Effector memory CD4-positive, alpha-beta T cell (primary cell): Measurements from ENCODE around the gene DOCK2.
"Not testable (repeated sequence)": the region's sequence is repeated elsewhere in the genome, so short reads cannot be mapped to it uniquely, and the experiment has no call there.

ENCODE experiments used
- DNase-seq, 3 donors: peaks; one replicate each; pipeline ENCODE4 v3.0.0-alpha.2; 2020
- H3K27ac ChIP-seq: 2 replicates; pipeline ENCODE4 v1.7.0; 2013; ENCODE audit warnings: mild to moderate bottlenecking, low read length, moderate library complexity; ENCODE audit not compliant: insufficient read depth, poor library complexity, severe bottlenecking
- H3K27me3 ChIP-seq: replicated peaks from 2 replicates; pipeline ENCODE4 v1.7.0; 2013; ENCODE audit warnings: mild to moderate bottlenecking, low read length; ENCODE audit not compliant: insufficient read depth, control insufficient read depth, poor library complexity, severe bottlenecking
- H3K36me3 ChIP-seq: 2 replicates; pipeline ENCODE4 v1.7.0; 2013; ENCODE audit warnings: mild to moderate bottlenecking, low read length, moderate library complexity; ENCODE audit not compliant: control insufficient read depth, insufficient read depth
- H3K4me1 ChIP-seq: 2 replicates; pipeline ENCODE4 v1.7.0; 2013; ENCODE audit warnings: low read length, mild to moderate bottlenecking; ENCODE audit not compliant: control insufficient read depth, insufficient read depth, poor library complexity, severe bottlenecking
- H3K4me3 ChIP-seq: 2 replicates; pipeline ENCODE4 v1.7.0; 2013; ENCODE audit warnings: low read length, low read depth, mild to moderate bottlenecking; ENCODE audit not compliant: insufficient read depth, poor library complexity, severe bottlenecking
- H3K9me3 ChIP-seq: 2 replicates; pipeline ENCODE4 v1.7.0; 2013; ENCODE audit warnings: mild to moderate bottlenecking, low read length, moderate library complexity; ENCODE audit not compliant: control insufficient read depth

Gene DOCK2

GRCh38 chr5:169944922-169945680, 308.0 kb downstream of the DOCK2 start:
- Histone ChIP-seq H3K27ac (no peak overlapping the region), H3K27me3 (no peaks in the 10 kb centered on the region), H3K4me3 (no peak overlapping the region), H3K4me1 (no peaks in the 10 kb centered on the region), H3K9me3 (no peaks in the 10 kb centered on the region), H3K36me3 (peaks cover 2% of the 10 kb centered on the region)
- no peak for DNase-seq

DNA sequence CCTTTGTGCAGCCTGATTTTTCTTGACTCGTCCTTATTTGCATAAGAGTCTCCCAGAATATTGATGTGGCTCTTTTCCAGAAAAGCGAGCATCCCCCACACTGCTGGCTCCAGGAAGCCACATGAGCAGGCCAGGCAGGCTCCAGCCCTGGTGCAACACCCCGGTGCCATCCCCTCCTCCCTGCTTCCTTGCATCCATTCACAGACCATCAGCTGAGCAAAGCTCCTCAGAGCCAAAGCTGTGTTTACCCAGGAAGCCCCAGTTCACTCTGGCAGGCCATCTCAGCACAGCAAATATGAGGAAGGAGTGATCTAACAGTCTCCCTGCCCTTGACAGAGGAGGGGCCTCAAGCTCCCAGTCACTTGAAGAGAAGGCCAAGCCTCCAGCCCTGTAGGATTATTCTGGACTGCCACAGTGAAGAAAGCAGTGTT, 308.8 kb downstream of the DOCK2 start:
- Histone ChIP-seq H3K27ac (no peak overlapping the region), H3K36me3 (peaks cover 3% of the 10 kb centered on the region), H3K27me3 (no peaks in the 10 kb centered on the region), H3K4me3 (no peak overlapping the region), H3K4me1 (no peaks in the 10 kb centered on the region), H3K9me3 (no peaks in the 10 kb centered on the region)
- no peak for DNase-seq

DNA sequence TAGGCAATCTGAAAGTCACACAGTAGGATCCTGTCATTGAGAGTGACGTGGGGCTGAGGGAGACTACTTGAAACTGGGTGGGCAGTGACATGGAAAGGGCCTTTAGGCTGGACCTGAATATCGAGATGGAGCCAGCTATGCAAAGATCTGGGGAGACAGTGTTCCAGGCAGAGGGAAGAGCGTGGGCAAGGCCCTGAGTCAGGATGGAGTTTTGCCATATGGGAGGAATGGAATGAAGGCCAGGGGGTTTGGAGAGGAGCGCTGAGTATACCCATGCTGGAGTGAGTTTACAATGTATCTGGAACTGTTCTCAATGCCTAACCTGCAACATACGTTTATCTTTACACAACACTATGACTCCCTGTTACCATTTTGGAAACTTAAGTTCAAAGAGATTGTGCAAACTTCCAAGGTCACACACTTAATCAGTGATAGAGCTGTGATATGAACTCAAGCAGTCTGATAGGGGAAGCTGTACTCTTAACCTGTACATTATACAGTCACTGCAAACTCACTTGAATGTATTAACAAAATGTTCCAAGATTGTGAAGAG, 309.7 kb downstream of the DOCK2 start:
- no peaks in the 10 kb centered on the region for H3K4me1 ChIP-seq
- peaks cover 3% of the 10 kb centered on the region for H3K36me3 ChIP-seq
- H3K27ac ChIP-seq = no peak overlapping the region
- no peaks in the 10 kb centered on the region for H3K9me3 ChIP-seq
- no peak for DNase-seq
- H3K27me3 ChIP-seq = no peaks in the 10 kb centered on the region
- H3K4me3 ChIP-seq = no peak overlapping the region

DNA sequence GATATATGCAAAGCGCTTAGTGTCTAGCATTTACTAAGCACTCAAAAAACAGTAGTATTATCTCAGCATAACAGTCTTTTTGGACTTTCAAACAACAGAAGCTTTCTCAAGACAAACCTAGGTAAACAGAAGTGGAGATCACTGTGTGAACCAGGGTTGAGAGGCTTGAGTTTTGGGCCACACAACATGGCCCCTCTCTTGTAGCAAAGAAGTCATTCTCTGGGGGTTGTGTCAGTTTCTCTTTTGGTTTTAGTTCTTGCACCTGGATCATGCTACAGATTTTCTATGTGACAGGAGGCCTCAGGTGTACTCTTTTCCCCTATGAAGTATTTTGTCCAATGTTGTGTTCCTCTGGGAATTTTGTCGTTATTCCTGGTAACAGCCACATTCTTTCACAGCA, 313.3 kb downstream of the DOCK2 start:
- H3K36me3 ChIP-seq = peaks cover 3% of the 10 kb centered on the region
- no peaks in the 10 kb centered on the region for H3K9me3 ChIP-seq
- no peaks in the 10 kb centered on the region for H3K27me3 ChIP-seq
- H3K27ac ChIP-seq = no peak overlapping the region
- H3K4me1 ChIP-seq = no peaks in the 10 kb centered on the region
- DNase-seq = no peak
- no peak overlapping the region for H3K4me3 ChIP-seq

DNA sequence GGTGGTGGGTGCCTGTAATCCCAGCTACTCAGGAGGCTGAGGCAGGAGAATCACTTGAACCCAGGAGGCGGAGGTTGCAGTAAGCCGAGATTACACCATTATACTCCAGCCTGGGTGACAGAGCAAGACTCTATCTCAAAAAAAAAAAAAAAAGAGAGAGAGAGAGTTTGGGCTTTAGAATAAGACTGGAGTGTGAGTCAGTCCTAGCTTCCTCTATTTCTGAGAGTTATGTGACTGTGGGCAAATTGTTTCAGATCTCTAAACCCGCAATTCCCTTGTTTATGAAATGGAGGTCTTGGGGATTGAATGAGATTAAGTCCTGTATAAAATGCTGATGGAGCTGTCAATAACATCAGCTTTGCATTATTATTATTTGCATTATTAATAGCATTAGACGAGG, 316.1 kb downstream of the DOCK2 start:
- not testable (repeated sequence) for H3K4me1 ChIP-seq, DNase-seq, H3K27me3 ChIP-seq, H3K36me3 ChIP-seq, H3K27ac ChIP-seq, H3K4me3 ChIP-seq, H3K9me3 ChIP-seq

DNA sequence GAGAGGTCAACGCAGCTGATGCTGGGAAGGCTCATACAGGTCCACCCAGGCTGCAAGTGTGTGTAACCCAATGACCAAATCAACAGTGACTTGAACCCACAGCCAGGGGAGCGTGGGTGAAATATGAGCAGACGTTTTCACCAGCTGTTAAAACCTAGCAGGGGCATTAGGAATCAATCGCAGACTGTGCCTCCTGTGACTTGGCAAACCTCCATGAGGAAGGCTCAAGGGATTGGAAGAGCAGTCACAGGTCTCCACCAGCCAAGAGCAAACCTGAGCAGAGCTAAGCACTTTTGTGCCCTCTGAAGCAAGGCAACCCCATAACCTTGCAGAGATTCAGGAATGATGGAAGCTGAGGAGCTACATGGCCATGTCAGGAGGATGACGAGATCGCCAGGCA, 317.7 kb downstream of the DOCK2 start:
- DNase-seq = no peak
- Histone ChIP-seq H3K9me3 (no peaks in the 10 kb centered on the region), H3K27ac (no peak overlapping the region), H3K27me3 (no peaks in the 10 kb centered on the region), H3K36me3 (peaks cover 3% of the 10 kb centered on the region), H3K4me3 (no peak overlapping the region), H3K4me1 (no peaks in the 10 kb centered on the region)

DNA sequence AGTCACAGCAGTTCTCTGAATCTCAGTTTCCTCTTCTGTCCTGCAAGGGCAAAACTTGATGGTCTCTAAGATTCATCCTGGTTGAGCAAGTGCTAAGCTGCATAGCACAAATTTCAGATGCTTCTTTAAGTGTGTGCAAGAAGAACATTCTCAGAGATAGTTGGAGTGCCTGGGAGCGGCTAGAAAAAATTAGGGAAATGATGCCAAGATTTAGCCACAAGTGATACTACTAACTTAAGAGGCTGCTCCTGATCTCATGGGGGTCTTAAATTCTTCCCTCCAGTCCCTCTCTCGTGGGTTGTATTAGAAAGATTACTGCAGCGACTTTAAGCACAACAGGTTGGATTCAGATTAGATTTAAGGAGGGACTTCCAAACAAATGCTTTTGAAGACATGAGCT, 319.1 kb downstream of the DOCK2 start:
- Histone ChIP-seq H3K4me1 (no peaks in the 10 kb centered on the region), H3K36me3 (no peaks in the 10 kb centered on the region), H3K27ac (no peak overlapping the region), H3K27me3 (no peaks in the 10 kb centered on the region), H3K4me3 (no peak overlapping the region), H3K9me3 (no peaks in the 10 kb centered on the region)
- no peak for DNase-seq

DNA sequence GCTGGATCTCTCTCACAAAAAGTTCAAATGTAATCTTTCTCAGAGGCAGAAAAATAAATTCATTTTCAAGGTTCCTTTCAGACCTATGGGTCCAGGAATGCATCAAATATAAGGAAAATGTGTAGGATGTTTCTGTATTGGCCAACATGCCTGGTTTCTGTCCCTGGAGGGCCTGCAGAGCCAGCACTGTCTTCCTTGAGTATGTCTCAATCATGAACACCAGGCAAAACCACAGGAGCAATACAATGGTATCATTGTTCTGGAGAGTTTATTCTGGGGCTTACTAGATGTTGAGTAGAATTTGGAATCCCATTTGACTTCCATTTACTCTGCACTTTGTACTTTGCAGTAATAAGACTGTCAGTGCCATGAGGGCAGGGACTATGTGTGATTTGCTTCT, 319.7 kb downstream of the DOCK2 start:
- no peak overlapping the region for H3K27ac ChIP-seq
- H3K4me3 ChIP-seq = no peak overlapping the region
- DNase-seq = no peak
- H3K9me3 ChIP-seq = no peaks in the 10 kb centered on the region
- no peaks in the 10 kb centered on the region for H3K27me3 ChIP-seq
- H3K4me1 ChIP-seq = no peaks in the 10 kb centered on the region
- no peaks in the 10 kb centered on the region for H3K36me3 ChIP-seq

- H3K36me3 ChIP-seq = peaks cover 3% of the 10 kb centered on the region
- DNase-seq = no peak
- no peaks in the 10 kb centered on the region for H3K27me3 ChIP-seq
- no peaks in the 10 kb centered on the region for H3K9me3 ChIP-seq
- H3K4me1 ChIP-seq = no peaks in the 10 kb centered on the region
- no peak overlapping the region for H3K27ac ChIP-seq
- H3K4me3 ChIP-seq = no peak overlapping the region
Measured at GRCh38 chr5:169958278-169958677, 321.2 kb downstream of the DOCK2 start.

DNA sequence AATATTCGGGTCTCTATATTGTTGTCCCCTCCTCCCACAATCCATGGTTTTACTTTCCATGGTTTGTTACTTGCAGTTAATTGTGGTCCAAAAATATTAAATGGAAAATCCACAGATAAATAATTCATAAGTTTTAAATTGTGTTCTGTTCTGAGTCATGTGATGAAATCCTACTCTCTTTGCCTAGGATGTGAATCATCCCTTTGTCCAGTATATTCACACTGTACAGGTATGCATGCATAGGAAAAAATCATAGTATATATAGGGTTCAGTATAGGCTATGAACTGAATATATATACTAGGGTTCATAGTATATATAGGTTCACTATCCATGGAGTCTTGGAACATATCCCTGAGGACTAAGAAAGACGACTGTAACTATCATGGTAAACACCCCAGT, 323.6 kb downstream of the DOCK2 start:
- peaks cover 3% of the 10 kb centered on the region for H3K36me3 ChIP-seq
- no peak overlapping the region for H3K27ac ChIP-seq
- DNase-seq = no peak

More for the DNA sequence above, 323.6 kb downstream of the DOCK2 start:
- Histone ChIP-seq H3K27me3 (no peaks in the 10 kb centered on the region), H3K9me3 (no peaks in the 10 kb centered on the region), H3K4me3 (no peak overlapping the region), H3K4me1 (no peaks in the 10 kb centered on the region)
